DMS153 treated with DMSO at 0.1 percent for 48 hours (cell line): ENCODE results near the gene CELA2B.

ENCODE experiments used
- DNase-seq: peaks from one replicate; lab custom pipeline; 2025; ENCODE audit not compliant: unreplicated experiment; lab: John Stamatoyannopoulos, UW

The CELA2B gene

GRCh38 chr1:15524021-15524282 is 48.0 kb downstream of the CELA2B start, which contains the start of gene CASP9:
TSS of gene CASP9 (minus strand) at chr1:15524215. CDS start at chr1:15524200, 15 bp downstream.
- DNase-seq: no peak

GRCh38 chr1:15524283-15525049 is 48.6 kb downstream of the CELA2B start:
- peak; percentile 97 for DNase-seq

GRCh38 chr1:15525050-15526020 is 49.4 kb downstream of the CELA2B start:
- no peak for DNase-seq

DNA sequence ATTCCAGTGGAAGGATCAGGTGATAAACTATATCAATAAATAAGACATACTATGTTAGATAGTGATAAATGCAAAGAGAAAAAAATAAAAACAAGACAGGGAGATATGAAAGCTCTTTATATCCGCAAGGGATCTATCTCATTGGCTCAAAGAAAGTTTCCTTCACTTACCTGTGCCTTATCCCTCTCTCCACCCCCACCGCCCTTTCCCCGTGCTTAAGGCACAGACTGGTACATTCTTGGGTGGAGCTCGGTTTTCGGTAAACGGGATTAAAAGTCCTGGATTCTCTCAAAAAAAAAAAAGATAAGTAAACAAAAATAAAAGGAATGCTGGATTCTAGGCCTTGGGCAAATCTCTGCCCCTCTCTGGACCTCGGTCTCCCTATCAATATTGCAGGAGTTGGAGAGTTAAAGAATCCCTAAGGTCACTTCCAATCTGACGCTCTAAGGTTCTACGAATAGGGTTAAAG is 50.2 kb downstream of the CELA2B start:
- no peak for DNase-seq

GRCh38 chr1:15526490-15527339 is 50.8 kb downstream of the CELA2B start, which contains the start of gene DNAJC16:
TSS of gene DNAJC16 (plus strand) at chr1:15526848. CDS start at chr1:15529106, 2,258 bp downstream.
- DNase-seq: peak; percentile 97

DNA sequence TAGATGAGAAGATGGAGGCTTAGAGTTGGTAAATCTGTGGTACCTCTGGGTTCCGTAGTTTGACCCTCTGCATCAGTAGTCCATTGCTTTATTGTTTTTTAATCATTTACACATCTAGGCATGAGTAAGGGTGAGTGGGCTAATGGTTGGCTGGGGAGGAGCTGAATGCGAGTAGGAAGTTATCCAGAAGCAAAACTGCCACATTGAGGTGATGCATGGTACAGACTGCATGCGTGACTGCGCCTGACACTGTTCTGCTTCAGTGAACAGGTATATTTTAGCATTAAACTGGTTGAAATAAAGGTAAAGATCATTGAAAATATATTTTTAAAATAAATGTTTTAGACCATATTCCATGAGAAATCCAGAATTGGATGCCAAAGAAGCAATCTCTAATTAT is 55.1 kb downstream of the CELA2B start:
- no peak for DNase-seq

DNA sequence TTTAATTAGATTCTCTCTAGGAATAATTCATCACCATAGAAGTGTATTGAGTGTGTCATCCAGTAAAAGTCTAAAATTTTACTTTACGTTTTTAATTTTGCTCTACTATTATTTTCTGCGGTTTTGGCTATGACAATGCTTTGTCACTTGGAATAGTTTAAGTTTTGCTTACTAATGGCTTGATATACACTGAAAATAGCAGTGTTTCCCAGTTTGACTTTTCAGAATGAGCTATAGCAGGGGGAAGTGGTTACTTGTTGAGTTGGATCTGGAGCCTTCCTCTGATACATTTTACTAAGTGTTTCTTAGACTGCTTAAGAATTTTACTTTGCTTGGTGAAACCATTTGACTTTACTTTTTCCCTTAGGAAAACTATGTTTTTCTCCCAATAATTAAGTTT is 55.8 kb downstream of the CELA2B start:
- DNase-seq: no peak

- no peak for DNase-seq
Measured at GRCh38 chr1:15538771-15539170, 62.9 kb downstream of the CELA2B start.

DNA sequence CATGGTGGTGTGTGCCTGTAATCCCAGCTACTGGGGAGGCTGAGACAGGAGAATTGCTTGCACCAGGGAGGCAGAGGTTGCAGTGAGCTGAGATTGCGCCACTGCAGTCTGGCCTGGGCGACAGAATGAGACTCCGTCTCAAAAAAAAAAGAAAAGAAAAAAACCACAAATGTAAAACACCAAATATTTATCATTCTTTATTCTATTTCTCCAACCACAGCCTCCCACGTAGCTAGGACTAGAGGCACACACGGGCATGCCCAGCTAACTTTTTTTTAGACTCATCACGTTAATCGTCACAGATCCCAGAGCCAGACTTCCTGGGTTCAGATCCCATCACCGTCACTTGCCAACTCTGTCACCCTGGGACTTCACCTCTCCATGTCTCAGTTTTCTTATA is 64.3 kb downstream of the CELA2B start:
- DNase-seq: no peak
